BE2C (cell line): ENCODE data around the gene ARHGEF6.
"Not testable (repeated sequence)": the region's sequence is repeated elsewhere in the genome, so short reads cannot be mapped to it uniquely, and the experiment has no call there.

Experiments used
- DNase-seq: peaks from one replicate; pipeline ENCODE4 v3.0.0-alpha.2; 2020
- H3K27me3 ChIP-seq: fragments of 250-450 bp; sonication (Bioruptor Pico); 2 replicates; pipeline ENCODE4 v1.5.1; 2020; ENCODE audit warnings: mild to moderate bottlenecking
- H3K36me3 ChIP-seq: fragments of 250-450 bp; sonication (Bioruptor Pico); 2 replicates; pipeline ENCODE4 v1.5.1; 2020; ENCODE audit warnings: mild to moderate bottlenecking
- H3K4me1 ChIP-seq: fragments of 250-450 bp; sonication (Bioruptor Pico); 2 replicates; pipeline ENCODE4 v1.5.1; 2020
- H3K4me3 ChIP-seq: 2 replicates; pipeline ENCODE4 v1.5.1; 2011; ENCODE audit warnings: low read depth, low read length
- H3K9me3 ChIP-seq: fragments of 250-450 bp; sonication (Bioruptor Pico); 2 replicates; pipeline ENCODE4 v1.5.1; 2020
- TF ChIP-seq, protein P1 (sequence below): IDR thresholded peaks from 2 replicates; pipeline ENCODE4 v1.5.1; 2012; ENCODE audit warnings: mild to moderate bottlenecking, low read depth, low read length

The ARHGEF6 gene

DNA sequence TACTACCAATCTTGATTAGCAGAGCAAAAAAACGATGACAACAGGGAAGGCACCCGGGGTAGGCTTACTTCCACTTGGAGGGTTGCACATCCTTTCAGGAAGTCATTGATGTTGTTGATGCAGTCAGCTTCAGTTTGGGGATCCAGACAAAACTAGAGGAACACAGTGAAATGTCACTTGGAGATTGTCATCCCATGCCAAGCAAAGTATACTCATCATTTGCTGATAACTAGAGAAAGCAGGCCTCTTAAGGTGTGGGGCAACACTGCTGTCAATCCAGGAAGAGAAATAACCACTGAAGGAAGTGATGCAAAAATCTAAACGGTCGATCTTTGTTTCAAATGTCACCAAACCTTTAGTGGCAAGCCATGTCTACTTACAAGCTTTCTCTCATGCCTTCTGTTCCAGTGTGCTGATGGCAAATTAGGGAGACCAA is 1.4 kb downstream of the ARHGEF6 start:
- Histone ChIP-seq H3K36me3 (no peaks in the 10 kb centered on the region), H3K4me3 (no peak overlapping the region), H3K9me3 (no peaks in the 10 kb centered on the region), H3K27me3 (no peaks in the 10 kb centered on the region), H3K4me1 (no peaks in the 10 kb centered on the region)
- no peak for DNase-seq
- TF ChIP-seq, protein P1, sequence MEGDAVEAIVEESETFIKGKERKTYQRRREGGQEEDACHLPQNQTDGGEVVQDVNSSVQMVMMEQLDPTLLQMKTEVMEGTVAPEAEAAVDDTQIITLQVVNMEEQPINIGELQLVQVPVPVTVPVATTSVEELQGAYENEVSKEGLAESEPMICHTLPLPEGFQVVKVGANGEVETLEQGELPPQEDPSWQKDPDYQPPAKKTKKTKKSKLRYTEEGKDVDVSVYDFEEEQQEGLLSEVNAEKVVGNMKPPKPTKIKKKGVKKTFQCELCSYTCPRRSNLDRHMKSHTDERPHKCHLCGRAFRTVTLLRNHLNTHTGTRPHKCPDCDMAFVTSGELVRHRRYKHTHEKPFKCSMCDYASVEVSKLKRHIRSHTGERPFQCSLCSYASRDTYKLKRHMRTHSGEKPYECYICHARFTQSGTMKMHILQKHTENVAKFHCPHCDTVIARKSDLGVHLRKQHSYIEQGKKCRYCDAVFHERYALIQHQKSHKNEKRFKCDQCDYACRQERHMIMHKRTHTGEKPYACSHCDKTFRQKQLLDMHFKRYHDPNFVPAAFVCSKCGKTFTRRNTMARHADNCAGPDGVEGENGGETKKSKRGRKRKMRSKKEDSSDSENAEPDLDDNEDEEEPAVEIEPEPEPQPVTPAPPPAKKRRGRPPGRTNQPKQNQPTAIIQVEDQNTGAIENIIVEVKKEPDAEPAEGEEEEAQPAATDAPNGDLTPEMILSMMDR, result no peak

DNA sequence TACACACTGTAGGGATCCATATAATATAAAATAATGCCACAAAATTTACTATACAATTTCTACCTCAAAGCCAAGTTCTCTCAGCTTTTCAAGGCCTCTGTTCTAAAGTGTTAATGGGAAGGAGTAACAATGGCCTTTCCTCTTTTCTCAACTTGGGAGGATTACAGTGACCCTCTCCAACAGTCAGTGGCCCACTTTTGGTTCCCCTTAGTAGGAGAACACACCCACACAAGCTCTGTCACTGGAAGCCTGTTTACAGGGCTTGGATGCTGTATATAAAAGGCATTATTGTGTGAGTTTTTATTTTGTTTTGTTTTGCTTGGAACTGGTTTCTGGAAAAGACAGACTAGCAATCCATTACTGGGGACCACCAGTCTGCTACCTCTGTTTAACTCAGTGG is 1.8 kb downstream of the ARHGEF6 start:
- no peak for DNase-seq
- no peaks in the 10 kb centered on the region for H3K4me1 ChIP-seq
- no peaks in the 10 kb centered on the region for H3K36me3 ChIP-seq
- no peaks in the 10 kb centered on the region for H3K27me3 ChIP-seq
- TF ChIP-seq, protein P1, result no peak
- H3K9me3 ChIP-seq, result no peaks in the 10 kb centered on the region
- H3K4me3 ChIP-seq, result no peak overlapping the region

DNA sequence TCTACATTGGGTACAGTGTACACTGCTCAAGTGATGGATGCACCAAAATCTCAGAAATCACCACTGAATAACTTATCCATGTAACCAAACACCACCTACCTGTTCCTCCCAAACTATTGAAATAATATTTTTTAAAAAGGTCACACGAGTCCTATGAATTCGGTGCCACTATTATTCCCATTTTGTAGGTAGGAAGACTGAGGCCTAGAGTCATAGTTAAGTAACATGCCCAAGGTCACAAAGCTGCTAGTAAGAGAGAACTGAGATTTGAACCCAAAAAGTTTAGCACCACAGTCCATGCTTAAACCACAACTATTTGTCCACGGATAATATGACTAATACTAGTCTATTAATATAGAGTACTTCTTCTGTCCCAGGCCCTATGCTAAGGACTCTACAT is 2.7 kb downstream of the ARHGEF6 start:
- DNase-seq, result no peak
- H3K4me3 ChIP-seq, result no peak overlapping the region
- no peaks in the 10 kb centered on the region for H3K36me3 ChIP-seq
- no peaks in the 10 kb centered on the region for H3K9me3 ChIP-seq
- H3K27me3 ChIP-seq, result no peaks in the 10 kb centered on the region
- TF ChIP-seq, protein P1, result no peak
- no peaks in the 10 kb centered on the region for H3K4me1 ChIP-seq

DNA sequence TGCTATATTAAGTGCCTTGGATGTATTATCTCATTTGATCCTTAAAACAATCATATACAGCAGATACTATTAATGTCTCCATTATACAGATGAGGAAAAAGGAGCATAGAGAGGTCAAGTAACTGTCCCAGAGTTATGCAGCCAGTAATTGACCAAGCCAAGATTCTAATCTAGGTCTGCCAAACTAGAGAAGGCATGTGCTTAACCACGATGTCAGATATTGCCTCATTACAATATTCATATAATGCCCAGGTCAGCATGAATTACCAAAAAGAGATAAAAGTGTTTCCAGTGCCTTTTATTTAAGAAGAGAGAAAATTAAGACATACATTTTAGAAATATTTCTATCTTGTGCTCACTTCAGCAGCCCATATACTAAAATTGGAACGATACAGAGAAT is 7.1 kb downstream of the ARHGEF6 start:
- no peak for DNase-seq
- Histone ChIP-seq H3K27me3 (no peaks in the 10 kb centered on the region), H3K4me1 (peaks cover 1% of the 10 kb centered on the region; the same call in 1 of the 2 replicates), H3K36me3 (no peaks in the 10 kb centered on the region), H3K4me3 (no peak overlapping the region), H3K9me3 (no peaks in the 10 kb centered on the region)
- TF ChIP-seq, protein P1, result no peak

DNA sequence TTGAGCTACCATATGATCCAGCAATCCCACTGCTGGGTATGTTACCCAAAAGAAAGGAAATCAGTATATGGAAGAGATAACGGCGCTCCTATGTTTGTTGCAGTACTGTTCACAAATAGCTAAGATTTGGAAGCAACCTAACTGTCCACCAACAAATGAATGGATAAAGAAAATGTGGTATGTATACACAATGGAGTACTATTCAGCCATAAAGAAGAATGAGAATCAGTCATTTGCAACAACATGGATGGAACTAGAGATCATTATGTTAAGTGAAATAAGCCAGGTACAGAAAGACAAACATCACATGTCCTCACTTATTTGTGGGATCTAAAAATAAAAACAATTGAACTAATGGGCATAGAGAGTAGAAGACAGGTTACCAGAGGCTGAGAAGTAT is 8.9 kb downstream of the ARHGEF6 start:
- H3K36me3 ChIP-seq, H3K4me3 ChIP-seq, DNase-seq, H3K27me3 ChIP-seq, H3K9me3 ChIP-seq, H3K4me1 ChIP-seq: not testable (repeated sequence)

DNA sequence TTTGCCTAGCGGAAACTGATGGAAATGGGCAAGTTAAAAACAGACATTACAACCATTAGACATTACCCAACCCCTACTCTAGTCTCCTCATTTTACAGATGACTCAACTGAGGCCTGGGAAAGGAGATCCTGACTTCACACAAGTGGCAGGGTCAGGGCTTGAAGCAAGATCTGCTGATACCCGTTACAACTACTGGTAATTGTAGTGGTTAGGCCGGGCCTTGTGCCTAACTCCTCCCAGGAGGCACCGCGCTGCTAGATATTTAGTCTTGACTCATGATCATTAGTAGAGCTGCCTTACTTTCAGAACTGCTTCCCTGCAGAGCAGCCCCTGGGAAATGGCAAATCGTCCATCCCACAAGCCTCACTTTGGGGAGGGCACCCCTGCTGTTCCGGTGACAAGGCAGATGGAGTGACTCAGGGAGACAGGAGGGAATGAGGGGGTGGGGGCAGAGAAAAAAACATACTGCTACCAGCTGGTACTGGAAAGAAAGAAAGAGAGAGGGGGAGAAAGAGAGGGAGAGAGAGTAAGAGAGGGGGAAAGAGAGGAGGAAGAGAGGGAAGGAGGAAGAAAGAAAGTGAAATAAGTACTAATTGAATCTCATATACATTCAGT is 12.2 kb downstream of the ARHGEF6 start:
- Histone ChIP-seq H3K4me3 (no peak overlapping the region), H3K36me3 (no peaks in the 10 kb centered on the region), H3K9me3 (no peaks in the 10 kb centered on the region), H3K27me3 (no peaks in the 10 kb centered on the region), H3K4me1 (peaks cover 5% of the 10 kb centered on the region; the same call in 1 of the 2 replicates)
- peak; percentile 43 for DNase-seq
- TF ChIP-seq, protein P1, result no peak
